Measurements from ENCODE around the gene STAMBPL1.

STAMBPL1 gene

DNA sequence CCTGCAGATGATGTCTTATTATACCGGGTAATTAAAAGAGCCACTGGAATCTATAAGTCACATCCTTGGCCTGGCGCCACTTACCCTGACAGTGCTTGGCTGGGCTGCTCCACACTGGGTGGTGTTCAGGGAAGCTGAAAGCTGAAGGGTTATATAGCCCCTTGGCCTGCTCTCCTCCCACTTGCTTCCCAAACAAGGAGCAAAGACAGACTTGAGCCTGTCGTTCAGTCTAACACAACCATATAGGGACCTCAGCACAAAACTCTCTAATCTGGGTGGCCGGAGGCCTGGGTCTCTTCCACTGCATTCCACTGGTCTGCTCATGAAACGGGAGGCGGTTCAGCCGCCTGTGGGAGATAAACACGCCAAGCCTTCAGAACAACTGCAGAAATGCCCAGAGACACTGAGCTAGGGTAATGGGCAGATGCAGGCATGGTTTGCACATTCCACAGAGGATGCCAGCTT, 72.6 kb downstream of the STAMBPL1 start, which contains the start of gene ACTA2:
Gene ACTA2, minus strand, starts transcription at position 127 of the 465 bp plus-strand sequence. CDS start 3,843 bp downstream, outside the sequence.
- DNase-seq (ENCODE audit: low read depth in 2 of 2) = no peak

DNA sequence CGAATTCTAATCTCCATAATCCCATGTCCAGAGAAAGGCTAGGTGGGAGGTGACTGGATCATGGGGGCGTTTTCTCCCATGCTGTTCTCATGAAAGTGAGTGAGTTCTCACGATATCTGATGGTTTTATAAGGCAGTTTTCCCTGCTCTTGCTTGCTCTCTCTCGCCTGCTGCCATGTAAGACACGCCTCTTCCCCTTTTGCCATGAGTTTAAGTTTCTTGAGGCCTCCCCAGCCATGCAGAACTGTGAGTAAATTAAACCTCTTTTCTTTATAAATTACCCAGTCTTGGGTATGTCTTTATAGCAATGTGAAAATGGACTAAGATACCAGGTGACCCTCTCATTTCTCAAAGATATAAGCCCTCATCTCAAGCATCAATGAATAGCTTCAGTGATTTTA, 73.6 kb downstream of the STAMBPL1 start:
- DNase-seq (ENCODE audit: low read depth in 2 of 2) = no peak

DNA sequence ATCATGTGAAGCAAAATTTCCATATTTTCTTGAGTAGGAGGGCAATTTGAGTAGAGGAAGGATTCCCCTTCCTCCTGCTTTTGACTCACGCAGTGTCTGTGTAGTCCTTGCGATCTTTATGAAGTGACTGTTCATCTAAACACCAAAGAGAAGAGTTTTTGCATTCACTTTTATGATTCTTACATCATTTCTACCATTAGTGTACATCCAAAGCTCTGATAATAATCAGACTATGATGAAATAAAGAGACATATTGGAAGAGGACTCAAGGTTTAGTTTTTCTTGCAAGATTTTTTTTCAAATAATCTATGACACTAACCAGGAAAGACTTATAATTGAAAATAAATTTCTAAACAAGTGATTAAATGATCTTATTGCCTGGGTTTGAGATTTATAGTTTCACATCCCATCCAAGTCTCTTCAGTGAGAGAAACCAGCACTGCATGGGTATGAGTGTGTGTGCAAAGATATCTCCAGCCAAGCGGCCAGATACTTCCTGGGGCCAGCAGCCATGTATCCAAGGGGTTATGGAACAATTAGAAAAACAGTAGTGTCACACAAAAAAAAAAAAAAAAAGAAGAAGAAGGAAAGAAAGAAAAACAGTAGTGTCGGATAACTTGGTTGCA, 74.5 kb downstream of the STAMBPL1 start:
- DNase-seq (ENCODE audit: low read depth in 2 of 2) = no peak

DNA sequence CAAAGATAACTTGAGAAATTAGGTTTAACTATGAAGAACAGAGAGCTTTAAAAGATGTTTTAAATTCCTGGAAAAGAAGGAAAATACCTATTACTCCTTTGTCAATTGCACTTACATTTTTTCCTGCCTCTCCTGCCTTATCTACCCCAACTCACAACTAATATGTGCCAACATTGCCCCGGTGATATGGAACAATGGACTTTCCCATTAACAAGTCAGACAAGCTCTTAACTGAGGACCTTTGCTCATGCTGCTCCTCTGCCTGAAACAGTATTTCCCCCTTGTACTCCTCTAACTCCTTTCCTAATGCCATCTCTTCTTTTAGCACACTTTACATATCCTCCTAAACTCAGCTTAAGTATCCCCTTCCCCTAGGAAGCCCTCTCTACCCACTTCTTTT, 77.3 kb downstream of the STAMBPL1 start:
- DNase-seq (ENCODE audit: low read depth in 2 of 2) = no peak

DNA sequence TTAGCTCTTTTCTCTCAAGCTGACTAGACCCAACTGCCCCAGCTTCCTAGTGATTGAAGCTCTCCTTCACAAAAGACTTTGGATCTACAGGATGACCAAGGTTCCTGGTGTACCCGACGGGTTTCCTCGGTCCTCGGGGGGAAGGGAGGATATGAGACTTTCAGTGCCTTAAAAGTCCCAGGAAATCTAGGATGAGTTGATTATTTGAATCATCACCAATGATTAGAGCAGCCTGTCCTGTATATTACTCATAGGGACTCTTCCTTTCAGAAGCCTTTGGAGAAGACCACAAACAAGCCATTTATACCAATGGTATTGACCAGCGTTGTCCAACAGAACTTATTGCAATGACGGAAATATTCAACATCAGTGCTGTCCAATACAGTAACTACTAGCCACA, 78.7 kb downstream of the STAMBPL1 start:
- DNase-seq (ENCODE audit: low read depth in 2 of 2) = no peak

DNA sequence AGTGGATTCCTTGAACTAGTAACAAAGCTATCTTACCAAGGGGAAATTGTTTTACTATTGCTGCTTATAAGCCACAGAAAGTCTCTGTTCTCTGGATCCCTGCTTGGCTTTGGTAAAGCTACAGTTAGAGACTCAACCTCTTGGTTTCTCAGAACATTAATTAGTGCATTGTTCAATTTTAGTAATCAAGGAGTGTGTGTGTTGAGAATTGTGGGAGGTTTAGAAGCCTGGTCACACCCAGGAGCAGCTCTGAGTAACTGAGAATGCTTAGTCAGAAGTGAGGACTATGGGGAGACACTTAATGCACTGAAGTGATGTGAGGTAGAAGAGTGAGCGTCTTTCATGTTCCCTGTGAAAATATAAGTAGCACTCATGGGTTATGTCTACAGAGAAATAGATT, 80.8 kb downstream of the STAMBPL1 start:
- DNase-seq (ENCODE audit: low read depth in 2 of 2) = no peak

DNA sequence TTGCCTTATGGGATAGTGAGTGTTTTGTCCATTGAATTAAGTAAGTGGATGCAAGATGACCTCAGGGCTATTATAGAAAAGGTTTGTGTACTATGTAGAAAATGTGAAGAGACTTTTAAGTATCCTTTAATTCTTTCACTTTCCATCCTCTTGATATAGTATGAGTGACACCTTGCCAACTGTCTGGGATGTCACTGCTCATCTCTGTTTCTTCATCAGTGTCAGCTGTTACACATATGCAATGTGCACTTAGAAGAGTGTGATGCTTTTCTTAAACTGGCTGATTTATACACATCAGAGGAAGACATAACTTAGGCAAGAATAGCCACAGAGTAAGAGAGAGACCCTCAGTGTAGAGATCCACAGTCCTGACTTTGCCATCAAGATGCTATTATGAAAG, 81.2 kb downstream of the STAMBPL1 start:
- no peak for DNase-seq (ENCODE audit: low read depth in 2 of 2)

GRCh38 chr10:88962336-88962735, 82.3 kb downstream of the STAMBPL1 start:
- no peak for DNase-seq (ENCODE audit: low read depth in 2 of 2)

DNA sequence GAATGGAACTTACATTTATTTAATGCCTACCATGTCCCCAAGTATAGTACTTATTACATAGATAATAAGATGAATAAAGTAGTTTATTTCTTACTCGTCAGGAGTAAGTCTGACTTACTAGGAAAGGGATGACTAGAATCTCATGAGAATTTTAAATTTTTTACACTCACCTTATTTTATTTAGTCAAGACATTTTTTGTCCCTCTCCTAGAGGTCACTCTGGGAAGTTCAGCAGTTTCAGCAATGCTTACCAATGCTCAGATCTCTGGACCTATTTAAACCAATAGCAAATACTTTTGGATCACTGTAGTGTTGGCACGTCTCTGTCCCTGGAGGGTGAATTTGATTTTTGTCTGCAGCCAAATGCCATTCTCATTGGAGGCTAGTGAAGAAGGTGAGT, 83.3 kb downstream of the STAMBPL1 start:
- DNase-seq (ENCODE audit: low read depth in 2 of 2) = no peak

GRCh38 chr10:88964360-88964759, 84.3 kb downstream of the STAMBPL1 start:
- no peak for DNase-seq (ENCODE audit: low read depth in 2 of 2)

GRCh38 chr10:88964869-88965415, 84.9 kb downstream of the STAMBPL1 start:
- no peak for DNase-seq (ENCODE audit: low read depth in 2 of 2)

GRCh38 chr10:88966797-88967196, 86.8 kb downstream of the STAMBPL1 start:
- no peak for DNase-seq (ENCODE audit: low read depth in 2 of 2)

DNA sequence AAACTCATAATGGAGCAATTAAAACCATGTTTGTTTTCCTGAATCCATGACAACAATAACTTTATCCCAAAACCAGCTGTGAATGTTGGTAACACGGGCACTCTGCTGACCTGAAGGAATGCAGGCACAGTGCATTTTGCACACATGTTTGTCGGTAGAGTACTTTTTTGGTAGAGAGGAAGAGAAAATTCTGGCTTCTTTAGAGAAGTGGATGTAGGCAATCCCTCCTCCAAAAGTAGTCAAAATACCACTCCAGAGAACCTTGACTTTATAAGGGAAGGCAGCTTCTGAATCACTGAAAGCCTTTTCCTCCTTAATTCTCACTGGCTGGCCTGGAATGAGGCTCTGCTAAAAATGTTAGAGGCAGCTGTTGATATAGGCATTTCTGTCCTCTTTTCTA, 88.3 kb downstream of the STAMBPL1 start:
- no peak for DNase-seq (ENCODE audit: low read depth in 2 of 2)

GRCh38 chr10:88971221-88972061, 91.4 kb downstream of the STAMBPL1 start:
- no peak for DNase-seq (ENCODE audit: low read depth in 2 of 2)
